GOT3 (cell line): ENCODE results near the gene PCSK6.
"Not testable (repeated sequence)": the region's sequence is repeated elsewhere in the genome, so short reads cannot be mapped to it uniquely, and the experiment has no call there.

ENCODE experiments used
- DNase-seq: peaks from one replicate; lab custom pipeline; 2025; ENCODE audit warnings: mixed read lengths; lab: John Stamatoyannopoulos, UW

PCSK6 gene

DNA sequence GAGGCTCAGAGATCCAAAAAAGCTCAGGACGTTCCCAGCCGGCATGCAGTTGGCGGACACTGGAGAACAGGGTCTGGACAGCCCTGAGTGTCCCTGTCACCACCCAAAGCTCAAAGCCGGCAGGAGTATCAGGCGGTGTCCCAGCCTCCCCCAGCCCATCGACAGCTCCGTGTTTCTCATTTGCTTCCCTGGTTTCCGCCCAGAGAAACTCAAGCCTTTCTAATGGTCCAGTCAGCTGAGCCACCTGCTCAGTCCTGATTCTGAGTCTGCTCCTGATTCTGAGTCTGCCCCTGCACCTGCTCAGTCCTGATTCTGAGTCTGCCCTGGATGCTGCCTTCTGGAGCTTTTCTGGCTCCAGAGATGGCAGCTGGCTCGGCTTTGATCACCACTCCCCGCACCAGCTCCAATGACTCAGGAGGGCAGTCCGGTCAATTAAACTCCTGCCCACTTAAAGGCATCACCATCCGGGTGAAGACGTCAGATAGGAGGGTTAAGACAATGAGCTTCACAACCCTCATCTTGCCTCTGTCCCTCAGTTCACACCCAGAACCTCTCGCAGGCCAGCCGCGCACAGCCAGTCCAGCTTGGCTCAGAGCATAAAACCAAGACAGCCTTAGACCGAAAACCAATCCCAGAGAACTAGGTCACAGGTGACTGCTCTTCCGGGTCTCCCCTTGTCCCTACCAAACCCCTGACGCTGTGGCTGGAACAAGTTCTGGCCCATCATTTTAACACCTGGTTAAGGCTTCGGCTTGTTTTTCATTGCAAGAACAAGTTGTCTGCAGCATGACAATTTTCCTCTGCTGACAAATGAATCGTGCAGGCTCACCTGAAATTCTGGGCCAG is 6.8 kb downstream of the PCSK6 start:
- DNase-seq = no peak

DNA sequence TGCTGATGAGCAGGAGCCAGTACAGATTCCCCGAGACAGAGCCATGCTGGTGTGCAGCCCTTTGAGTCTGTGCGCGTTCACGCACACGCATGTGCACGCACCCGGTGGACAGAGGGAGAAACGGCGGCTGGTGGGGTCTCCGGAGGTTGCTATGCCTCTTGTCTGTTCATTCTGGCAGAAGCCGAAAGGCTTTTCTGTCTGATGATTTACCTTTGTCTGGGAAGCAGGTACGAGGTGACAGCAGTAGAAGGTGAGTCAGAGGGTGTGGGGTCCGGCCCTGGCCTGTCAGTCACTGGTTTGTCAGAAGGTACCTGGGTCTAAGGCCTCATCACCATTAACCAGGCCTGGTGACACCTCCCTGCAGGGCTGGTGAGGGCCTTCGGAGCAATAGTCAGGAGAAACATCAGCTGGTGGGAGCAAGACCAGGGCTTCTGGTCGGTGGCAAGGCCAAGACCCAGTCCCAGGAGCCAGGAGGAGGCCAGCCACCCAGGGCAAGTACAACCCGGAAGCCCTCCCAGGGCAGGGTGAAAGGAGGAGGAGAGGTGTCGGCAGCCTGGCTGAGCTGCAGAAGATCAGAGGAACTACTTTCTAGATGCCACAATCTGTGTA is 7.5 kb downstream of the PCSK6 start:
- DNase-seq = no peak

DNA sequence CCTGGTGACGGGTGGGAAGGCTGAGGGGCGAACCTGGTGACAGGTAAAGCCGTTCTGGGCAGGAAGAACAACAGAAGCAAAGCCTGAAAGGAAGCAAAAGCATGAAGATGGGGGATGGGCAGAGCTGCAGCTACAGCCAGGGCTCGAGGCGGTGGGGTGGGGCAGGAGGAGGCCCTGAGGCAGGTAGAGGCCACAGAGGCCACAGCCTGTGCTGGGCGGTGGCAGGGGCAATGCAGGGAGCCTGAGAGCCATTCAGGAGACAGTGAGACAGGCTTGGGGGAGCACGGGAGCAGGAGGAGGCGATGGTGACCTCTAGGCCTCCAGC is 8.2 kb downstream of the PCSK6 start:
- DNase-seq = no peak

DNA sequence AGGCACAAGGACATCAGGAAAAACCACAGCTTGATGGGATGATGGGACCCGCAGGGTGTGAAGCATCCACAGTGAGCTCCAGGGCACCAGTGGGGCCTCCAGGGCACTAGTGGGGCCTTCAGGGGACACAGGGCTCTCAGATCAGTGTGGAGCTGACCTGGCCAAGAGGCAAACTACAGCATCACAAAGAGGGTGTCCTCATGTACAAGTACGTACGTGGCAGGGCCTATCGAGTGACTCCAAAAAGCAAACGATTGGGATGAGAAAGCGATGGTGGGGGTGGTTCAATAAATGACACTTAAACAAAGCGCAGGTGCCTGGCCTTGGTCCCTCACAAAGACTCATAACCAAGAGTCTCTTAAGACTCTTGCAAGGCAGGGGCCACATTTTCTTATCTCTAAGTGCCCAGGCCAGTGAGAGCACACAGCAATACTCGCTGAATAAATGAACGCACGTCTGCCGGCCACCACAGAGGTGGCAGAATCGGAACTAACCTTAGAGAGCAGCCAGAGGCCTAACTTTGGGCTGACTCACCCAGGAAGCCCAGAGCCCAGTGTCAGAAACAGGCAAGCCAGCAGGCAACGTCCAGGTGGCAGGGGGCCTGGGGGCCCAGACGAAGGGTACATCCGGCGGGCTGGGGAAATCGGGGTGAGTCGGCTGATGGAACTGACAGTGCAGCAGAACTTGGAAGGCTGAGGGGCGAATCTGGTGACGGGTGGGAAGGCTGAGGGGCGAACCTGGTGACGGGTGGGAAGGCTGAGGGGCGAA is 8.7 kb downstream of the PCSK6 start:
- no peak for DNase-seq

DNA sequence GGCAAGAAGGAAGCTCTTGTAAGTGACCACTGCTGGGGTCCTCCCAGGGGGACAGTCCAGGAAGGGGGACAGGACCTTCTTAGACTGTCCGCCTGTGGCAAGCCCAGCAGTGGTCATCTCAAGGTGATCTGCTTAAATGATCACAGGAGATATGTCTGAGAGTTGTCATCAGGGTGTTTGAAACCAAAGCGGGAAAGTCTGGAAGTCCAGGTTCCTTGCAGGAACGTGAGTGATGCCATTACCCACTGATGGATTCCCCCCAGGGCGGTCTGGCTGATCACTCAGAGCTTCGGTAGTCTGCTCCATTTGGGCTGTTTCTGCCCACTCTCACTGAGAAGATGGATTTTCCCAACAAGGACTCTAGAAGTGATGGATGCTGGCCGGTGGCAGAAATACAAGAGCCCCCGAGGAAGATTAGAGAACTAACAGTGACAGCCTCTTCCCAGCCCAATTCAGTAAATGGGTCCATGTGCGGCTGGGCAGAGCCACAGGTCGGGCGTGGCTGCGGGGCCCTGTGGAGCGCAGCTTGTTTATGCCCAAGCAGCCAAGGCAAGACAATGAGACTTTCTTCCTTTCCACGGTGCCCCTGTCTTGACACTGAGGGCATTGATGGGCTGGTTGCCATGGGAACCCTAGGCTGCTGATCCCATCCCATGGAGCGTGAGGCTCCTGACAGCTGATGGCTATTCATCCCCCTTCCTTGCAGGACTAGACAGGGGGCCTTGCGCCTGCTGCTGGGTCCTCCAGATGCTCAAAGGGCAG is 9.5 kb downstream of the PCSK6 start:
- no peak for DNase-seq

DNA sequence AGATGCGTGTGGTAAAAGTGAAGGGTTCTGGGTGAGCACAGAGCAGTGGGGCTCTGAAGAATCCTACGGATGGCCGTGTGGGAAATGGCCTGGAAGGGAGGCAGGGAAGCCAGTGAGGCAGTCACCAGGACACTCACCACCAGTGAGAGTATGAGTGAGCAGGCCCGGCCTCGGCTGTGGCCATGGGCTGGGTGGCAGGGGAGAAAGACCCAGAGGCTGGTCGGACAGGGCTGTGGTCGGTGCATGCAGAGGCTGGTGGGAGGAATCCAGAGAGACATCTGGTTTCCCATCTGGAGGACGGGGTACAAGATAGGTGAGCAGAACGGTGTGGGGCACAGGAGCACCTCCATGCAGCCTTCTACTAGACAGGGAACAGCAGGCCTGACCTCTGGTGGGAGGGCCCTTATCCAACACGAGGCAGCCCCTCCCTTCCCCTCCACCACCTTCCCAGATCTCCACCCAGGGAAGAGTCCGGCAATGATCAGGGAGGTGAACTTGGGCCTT is 10.1 kb downstream of the PCSK6 start:
- DNase-seq = no peak

DNA sequence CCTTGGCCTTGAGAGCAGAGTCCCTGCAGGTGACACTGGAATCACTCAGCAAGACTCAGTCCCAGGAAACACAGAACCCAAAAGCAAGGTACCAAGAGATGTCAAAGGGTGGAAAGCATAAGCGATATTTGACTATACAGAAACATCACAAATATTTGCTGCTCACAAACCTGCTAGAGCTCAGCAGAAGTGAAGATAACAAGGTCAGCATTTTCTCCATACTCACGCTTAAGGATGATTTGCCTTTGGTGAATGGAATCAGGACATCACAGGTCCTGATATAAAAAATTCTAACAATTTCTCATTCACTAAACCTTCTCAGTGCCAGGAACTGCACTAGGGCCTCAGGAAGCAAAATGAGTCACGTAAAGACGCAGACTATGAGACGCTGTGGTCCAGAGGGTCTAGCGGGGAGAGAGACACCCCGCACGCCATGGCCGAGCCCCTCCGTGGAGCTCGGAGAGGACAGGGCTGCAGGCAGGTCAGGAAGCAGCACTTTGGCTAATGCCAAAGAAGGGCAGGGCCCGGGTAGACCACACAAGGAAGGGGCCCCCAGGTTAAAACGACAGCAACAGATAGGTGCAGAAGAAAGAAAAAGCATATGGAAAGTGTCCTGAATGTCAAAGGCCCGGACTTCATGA is 10.7 kb downstream of the PCSK6 start:
- DNase-seq = no peak

DNA sequence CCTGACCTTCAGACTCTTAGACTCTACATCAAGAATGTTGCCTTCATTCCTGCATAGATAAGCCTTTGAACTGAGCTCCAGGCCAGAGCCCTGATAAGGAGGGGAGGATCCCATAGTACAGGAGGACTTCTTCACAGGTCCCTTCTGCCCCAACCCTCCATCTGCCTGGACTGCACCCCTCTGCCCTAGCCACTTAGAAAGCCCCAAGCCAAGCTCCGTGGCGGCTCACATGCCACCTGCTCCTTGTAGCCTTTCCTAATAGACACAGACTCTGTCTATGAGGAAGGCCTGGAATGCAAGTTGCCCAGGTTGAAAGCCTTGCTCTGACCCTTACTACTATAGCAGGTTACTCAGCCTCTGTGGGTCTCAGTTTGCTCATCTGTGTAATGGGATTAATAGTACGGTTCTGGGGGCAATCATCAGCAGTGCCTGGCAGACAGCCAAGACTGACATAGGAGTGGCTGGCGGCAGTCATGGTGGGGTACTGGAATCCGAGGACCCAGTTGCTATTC is 11.6 kb downstream of the PCSK6 start:
- no peak for DNase-seq

DNA sequence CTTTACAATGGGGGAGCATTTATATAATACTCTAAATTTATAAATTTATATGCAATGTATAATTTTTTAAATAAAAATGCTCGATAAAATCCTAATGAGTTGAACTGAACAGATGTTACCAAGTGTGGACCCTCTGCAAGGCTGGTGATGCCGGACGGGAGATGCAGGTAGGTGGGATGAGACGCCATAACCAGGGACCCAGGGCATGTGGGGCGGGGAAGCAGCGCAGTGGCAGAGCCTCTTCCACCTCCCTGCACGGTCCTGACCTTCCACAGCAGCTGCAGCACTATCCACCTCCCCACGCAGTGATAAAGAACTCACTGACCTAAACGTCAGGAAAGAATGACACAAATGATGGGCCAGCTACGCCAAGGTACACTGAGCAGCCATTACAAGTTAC is 12.8 kb downstream of the PCSK6 start:
- no peak for DNase-seq

DNA sequence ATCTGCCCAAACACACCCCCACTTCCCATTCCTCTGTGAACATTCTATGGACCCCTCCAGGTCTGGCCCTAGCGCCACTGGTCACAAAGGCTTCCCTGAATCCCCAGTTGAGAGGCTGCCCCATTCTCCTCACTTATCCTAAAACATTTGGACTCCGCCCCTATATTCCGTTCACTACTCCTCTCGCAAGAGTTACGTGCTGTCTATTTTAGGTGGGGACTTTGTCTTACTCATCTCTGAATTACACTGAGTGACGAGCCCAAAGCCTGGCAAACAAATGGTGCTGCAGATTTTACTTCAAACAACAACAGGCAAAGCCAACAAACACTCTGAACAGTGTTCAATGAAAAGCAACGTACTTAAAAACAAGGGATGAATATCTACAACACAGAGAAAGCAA is 14.5 kb downstream of the PCSK6 start:
- no peak for DNase-seq

DNA sequence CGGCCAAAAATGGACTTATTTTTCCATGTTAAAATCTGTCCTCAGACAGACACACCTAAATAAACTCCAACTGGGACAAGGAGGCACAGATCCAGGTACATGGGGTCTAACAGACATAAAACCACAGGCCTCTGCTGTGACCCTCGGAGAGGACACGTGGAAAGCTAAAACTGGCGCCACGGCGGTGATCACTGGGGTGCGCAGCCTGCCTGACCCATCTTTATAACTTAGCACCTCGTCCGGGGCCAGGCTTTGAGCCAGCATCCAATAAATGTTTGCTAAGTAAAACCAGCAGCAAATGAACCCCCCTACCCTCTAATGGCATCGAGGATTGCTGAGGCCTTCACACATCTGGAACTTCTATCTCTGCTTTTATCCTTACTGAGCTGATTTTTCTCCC is 15.3 kb downstream of the PCSK6 start:
- DNase-seq = no peak

DNA sequence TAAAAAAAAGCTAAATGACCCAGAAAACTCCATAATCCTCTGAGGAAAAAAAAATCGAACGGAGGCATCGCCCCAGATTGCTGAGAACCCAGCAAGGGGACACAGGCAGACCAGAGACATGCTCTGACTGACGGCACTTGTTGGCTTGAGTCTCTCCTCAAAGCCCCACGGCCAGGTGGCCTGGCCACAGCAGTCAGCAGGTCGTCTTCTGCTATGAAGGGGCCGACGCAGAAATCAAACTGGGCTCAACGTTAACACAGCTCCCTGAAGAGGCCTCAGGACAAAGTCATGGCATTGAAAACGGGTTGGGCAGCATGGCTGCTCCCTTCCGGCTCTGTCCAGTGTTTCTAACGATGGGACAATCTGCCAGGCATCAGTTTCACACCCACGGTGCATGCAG is 17.5 kb downstream of the PCSK6 start:
- no peak for DNase-seq

DNA sequence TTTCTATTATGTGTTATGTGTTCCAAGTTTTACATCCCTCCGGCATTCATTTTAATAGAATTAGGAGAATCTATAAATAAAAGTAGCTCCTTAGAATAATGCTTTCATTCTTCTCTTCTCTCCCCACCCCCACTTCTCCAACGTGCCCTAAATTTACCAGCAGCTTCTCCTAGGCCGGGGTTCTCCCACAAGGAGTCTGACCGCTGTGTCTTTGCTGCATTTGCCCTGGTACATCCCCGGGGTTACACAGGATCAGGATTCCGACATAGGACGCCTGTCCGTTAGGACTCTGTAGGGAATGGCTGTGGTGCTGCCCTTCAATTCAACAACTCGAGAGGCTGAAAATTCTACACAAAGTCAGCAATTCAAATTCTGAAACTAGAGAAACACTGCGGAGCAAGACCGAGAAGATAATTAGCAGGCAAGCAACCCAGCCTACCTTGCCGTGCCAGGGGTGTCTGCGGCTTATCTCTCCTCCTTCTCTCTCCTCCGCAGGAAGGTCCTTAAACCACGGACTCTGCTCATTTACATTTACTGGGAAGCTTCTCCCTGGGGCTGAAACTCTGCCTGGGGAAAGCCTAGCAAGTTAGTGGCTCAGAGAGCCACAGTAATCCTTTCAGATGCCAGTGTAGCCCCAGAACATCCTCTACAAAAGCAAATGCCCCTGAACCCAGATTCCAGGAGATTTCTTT is 18.8 kb downstream of the PCSK6 start:
- no peak for DNase-seq

DNA sequence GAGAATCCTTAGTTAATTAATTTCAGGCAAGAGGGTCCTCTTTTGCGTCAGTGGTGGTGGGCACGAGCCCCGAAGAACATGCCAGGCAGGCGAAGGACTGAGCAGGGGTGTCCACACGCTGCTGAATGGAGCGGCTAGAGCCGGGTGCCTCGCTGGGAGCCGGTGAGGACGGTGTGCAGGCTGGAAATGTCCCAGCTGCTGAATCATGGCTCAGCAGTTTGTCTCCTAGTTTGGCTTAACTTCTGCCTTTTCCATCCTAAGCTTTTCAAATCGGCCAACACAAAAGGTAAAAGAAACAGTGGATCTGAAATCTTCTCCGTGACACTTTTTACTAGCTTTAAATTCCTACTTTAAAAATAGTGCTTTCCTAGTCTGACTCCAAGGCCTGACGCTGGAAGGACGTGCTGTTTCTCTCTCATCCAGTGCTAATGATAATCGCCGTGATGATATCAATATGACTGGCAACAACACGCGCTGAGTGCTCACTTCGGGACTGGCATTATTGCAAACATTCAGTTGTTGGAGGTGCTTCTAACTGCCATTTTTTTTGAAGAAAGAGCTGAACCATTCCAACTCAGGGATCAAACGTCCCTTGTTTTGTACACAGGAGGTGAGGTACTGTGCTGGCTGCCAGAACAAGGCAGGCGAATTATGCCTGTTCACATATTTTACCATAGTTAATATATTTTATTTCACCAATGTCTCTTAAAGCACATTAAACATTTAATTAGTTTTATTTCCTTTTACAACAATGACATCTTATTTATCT is 19.8 kb downstream of the PCSK6 start:
- no peak for DNase-seq

DNA sequence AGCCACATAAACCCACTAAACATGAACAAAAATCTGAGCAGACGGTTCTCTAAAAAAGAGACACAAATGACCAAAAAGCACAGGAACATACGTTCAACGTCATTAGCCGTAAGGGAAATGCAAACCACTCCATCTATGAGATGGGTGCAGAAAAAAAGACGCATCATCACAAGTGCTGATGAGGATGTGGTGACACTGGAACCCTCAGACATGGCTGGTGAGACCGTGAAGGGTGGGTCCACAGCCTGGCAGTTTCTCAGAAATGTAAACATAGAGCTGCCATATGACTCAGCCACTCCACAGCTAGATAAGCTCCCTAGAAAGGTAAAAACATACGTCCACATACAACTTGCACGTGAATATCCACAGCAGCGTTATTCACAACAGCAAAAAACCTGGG is 23.3 kb downstream of the PCSK6 start:
- DNase-seq = no peak

DNA sequence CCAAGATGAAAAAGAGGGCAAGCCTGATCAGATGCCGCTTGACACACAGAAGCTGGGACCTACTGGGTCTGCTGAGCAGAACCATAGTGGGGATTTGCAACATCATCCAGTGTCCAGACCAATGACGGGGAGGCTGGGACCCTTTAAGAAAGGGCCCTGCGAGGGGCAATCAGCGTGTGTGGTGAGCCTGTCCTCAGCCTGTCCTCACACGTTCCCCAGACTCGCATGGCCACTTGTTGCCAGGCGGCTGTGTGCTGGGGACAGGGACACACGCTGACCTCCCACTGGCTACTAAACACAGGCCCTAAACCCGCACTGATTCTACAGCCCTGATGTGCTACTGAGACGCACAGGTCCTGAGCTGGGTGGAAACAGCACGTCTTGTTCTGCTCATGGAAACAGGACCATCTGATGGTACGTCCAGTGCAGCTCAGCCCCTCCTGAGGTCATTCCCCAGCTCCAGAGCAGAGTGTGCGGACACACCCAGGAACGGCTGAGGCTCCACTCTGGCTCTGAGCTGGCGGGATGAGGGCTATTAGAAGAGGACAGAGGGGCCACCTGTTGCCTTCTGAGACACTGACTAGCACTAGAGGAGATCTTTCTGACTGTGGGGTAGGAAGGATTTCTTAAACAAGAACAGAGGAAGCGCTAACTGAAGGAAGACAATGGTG is 24.4 kb downstream of the PCSK6 start:
- DNase-seq = no peak

DNA sequence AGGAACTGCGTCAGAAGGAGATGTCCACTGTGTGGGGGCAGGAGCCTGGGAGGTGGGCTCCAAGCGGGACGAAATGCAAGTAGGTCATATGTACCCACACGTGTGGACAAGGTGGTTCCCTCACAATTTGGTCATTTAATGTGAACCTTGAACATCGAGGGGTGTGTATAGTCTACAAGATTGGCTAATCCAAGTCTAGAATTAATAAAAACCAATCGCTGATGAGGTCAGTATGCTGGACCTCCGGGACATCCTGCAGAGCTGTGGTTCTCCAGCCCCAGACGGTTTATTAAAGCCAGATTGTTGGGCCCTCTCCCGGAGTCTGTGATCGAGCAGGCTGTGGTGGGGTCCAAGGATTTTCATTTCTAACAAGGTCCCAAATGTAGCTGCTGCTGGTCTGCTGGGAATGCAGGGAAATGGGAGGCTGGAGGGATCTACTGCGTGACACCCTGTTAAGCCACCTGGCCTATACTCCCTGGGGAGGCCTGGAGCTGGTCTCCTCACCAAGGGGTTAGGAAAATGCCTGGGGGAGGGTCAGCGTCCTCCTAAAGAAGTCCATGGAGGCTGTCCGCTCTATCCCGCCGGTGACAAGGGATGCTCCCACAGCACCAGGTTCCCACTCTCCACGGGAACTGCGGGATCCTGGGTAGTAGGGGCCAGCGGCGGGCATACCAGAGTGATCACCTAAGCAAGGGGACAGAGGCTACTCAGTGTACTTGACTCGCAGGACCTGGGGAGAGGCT is 25.1 kb downstream of the PCSK6 start:
- no peak for DNase-seq

DNA sequence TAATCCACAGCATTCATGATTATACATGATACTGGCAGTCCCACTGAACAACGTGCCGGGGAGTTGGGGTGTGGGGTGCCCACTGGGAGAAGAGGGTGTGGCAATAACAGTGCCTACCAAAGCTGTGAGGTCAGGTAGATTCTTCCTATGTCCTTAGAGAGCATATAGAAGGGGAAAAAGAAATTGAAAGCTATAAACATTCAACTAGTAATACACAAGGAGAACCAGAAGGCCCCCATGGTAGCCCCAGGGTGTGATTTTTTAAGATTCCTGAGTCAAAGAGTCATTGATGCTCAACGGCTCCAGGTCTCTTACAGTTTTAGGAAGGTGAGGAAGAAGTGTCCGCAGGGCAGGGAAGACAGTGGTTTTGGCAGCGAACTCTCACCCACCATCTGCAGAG is 25.8 kb downstream of the PCSK6 start:
- DNase-seq = not testable (repeated sequence)

DNA sequence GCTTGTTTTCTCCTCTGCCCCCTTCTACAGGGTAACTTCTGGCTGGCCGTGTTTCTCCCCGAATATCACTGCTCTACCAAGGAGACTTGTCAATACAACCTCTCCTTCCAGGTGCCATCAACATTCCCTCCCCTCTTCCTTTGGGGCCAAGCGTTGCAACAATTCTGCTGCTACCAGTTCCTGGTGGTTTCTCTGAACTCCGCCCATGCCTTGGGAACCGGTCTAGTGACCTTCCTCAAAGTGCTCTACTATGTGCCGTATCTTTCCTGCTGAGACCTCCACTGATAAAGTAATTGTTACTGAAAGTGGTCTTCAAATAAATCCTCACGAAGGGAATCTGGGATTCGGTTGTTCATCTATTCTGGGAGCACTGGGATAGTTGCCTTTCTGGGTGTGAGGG is 26.2 kb downstream of the PCSK6 start:
- DNase-seq = no peak
